SK-N-SH (cell line): ENCODE measurements around the gene GNE. TPM values are rescaled to one million over a fixed set of nuclear protein-coding genes. Genes with fewer than 3 reads are reported as not detected.

Experiments used
- CTCF ChIA-PET: fragments of 300-600, 350-600 bp; formaldehyde crosslinking; extraction: SDS; loops from one replicate; lab custom pipeline; 2021; lab: Yijun Ruan, JAX
- POLR2A ChIA-PET: fragments of 350-600 bp; sonication (Branson Sonifier 250); formaldehyde crosslinking; extraction: SDS; loops from one replicate; lab custom pipeline; 2020; ENCODE audit warnings: antibody characterized with exemption, inconsistent platforms; lab: Yijun Ruan, JAX
- DNase-seq: peaks from one replicate; pipeline ENCODE4 v3.0.0; 2012
- H2AFZ ChIP-seq: fragments of 200-600 bp; sonication (generic); 2 replicates; pipeline ENCODE4 v1.8.1; 2016; ENCODE audit warnings: antibody characterized with exemption, mild to moderate bottlenecking, low read depth
- H3F3A ChIP-seq: fragments of 200-600 bp; sonication (generic); replicated peaks from 2 replicates; pipeline ENCODE3; 2016; ENCODE audit warnings: antibody characterized with exemption, mild to moderate bottlenecking; ENCODE audit not compliant: insufficient read depth
- H3K27ac ChIP-seq, 2 experiments: fragments of 200-500 bp in 1 of 2; fragments of 200-600 bp in 1 of 2; sonication (Bioruptor generic) in 1 of 2; sonication (generic), shearing (Covaris generic) in 1 of 2; 2 replicates each; pipeline versions ENCODE4 v1.5.1 to v1.6.1; 2014 to 2016; ENCODE audit warnings: low read depth in 2 of 2, inconsistent platforms in 1 of 2, low read length in 1 of 2, mild to moderate bottlenecking in 1 of 2, mixed read lengths in 1 of 2
- H3K27me3 ChIP-seq: fragments of 200-600 bp; sonication (generic), shearing (Covaris generic); 2 replicates; pipeline ENCODE4 v1.6.1; 2016; ENCODE audit warnings: mixed run types; ENCODE audit not compliant: insufficient read depth
- H3K36me3 ChIP-seq, 2 experiments: fragments of 200-500 bp in 1 of 2; fragments of 200-600 bp in 1 of 2; sonication (Bioruptor generic) in 1 of 2; sonication (generic) in 1 of 2; replicated peaks in 1 of 2; 2 replicates each; pipeline versions ENCODE3 to v1.5.1; 2014 to 2016; ENCODE audit warnings: low read length in 1 of 2, mild to moderate bottlenecking in 1 of 2; ENCODE audit not compliant: insufficient read depth in 2 of 2, control insufficient read depth in 1 of 2
- H3K4me1 ChIP-seq, 2 experiments: fragments of 200-500 bp in 1 of 2; fragments of 200-600 bp in 1 of 2; sonication (Bioruptor generic) in 1 of 2; sonication (generic), shearing (Covaris generic) in 1 of 2; 2 replicates each; pipeline versions ENCODE4 v1.5.1 to v1.6.1; 2014 to 2016; ENCODE audit warnings: low read depth in 1 of 2, low read length in 1 of 2, mixed run types in 1 of 2; ENCODE audit not compliant: insufficient read depth in 2 of 2, control insufficient read depth in 1 of 2
- H3K4me2 ChIP-seq: fragments of 200-600 bp; sonication (generic), shearing (Covaris generic); 2 replicates; pipeline ENCODE4 v1.6.1; 2017; ENCODE audit warnings: mixed run types
- H3K4me3 ChIP-seq, 2 experiments: fragments of 200-500 bp in 1 of 2; fragments of 200-600 bp in 1 of 2; sonication (Bioruptor generic) in 1 of 2; sonication (generic), shearing (Covaris generic) in 1 of 2; 2 replicates each; pipeline versions ENCODE4 v1.5.1 to v1.8.1; 2014 to 2016; ENCODE audit warnings: low read depth in 2 of 2, inconsistent platforms in 1 of 2, low read length in 1 of 2, mild to moderate bottlenecking in 1 of 2, mixed read lengths in 1 of 2, moderate library complexity in 1 of 2
- H3K79me2 ChIP-seq: fragments of 200-600 bp; sonication (generic); 2 replicates; pipeline ENCODE4 v1.8.1; 2017; ENCODE audit warnings: mild to moderate bottlenecking; ENCODE audit not compliant: insufficient read depth
- H3K9ac ChIP-seq: fragments of 200-600 bp; sonication (generic); 2 replicates; pipeline ENCODE4 v1.6.1; 2017; ENCODE audit warnings: mixed run types
- H3K9me2 ChIP-seq: fragments of 200-600 bp; sonication (generic); 2 replicates; pipeline ENCODE4 v1.6.1; 2017; ENCODE audit warnings: mixed run types
- H3K9me3 ChIP-seq: fragments of 200-600 bp; sonication (generic); 2 replicates; pipeline ENCODE4 v1.6.1; 2017; ENCODE audit warnings: mixed run types, mild to moderate bottlenecking, moderate library complexity
- H4K20me1 ChIP-seq: fragments of 200-600 bp; sonication (generic); 2 replicates; pipeline ENCODE4 v1.6.1; 2017; ENCODE audit warnings: mild to moderate bottlenecking, mixed run types; ENCODE audit not compliant: insufficient read depth
- ELF1 ChIP-seq: IDR thresholded peaks from 2 replicates; pipeline ENCODE4 v1.4.0; 2012
- FOXJ3 ChIP-seq: sonication (generic); formaldehyde crosslinking; IDR thresholded peaks from 2 replicates; pipeline ENCODE4 v1.5.1; 2020; ENCODE audit warnings: mild to moderate bottlenecking, missing genetic modification reagents
- FOXM1 ChIP-seq: IDR thresholded peaks from 2 replicates; pipeline ENCODE4 v1.4.0; 2012; ENCODE audit warnings: low read depth, mild to moderate bottlenecking
- GABPA ChIP-seq: IDR thresholded peaks from 2 replicates; pipeline ENCODE4 v1.4.0; 2012; ENCODE audit warnings: low read depth, mild to moderate bottlenecking
- MXI1 ChIP-seq: IDR thresholded peaks from 2 replicates; pipeline ENCODE4 v1.6.1; 2012; ENCODE audit warnings: mild to moderate bottlenecking, low read depth, low read length, improper control_type of control experiment
- NFIC ChIP-seq: IDR thresholded peaks from 2 replicates; pipeline ENCODE4 v1.4.0; 2012; ENCODE audit warnings: borderline replicate concordance
- POLR2AphosphoS5 ChIP-seq: IDR thresholded peaks from 2 replicates; pipeline ENCODE4 v1.6.1; 2012; ENCODE audit warnings: low read depth, low read length
- RCOR1 ChIP-seq: fragments of 150-350 bp; IDR thresholded peaks from 2 replicates; pipeline ENCODE4 v1.6.1; 2017; ENCODE audit warnings: antibody characterized with exemption, low read length
- RFX5 ChIP-seq: IDR thresholded peaks from 2 replicates; pipeline ENCODE4 v1.6.1; 2012; ENCODE audit warnings: mild to moderate bottlenecking, improper control_type of control experiment, low read length
- SIN3A ChIP-seq: IDR thresholded peaks from 2 replicates; pipeline ENCODE4 v1.6.1; 2012; ENCODE audit warnings: low read depth, mild to moderate bottlenecking, low read length, moderate library complexity, borderline replicate concordance
- SMC3 ChIP-seq: IDR thresholded peaks from 2 replicates; pipeline ENCODE4 v1.6.1; 2012; ENCODE audit warnings: low read depth, low read length, improper control_type of control experiment
- TAF1 ChIP-seq: IDR thresholded peaks from 2 replicates; pipeline ENCODE4 v1.6.1; 2012; ENCODE audit warnings: low read depth, mild to moderate bottlenecking, low read length, moderate library complexity, borderline replicate concordance
- YY1 ChIP-seq: IDR thresholded peaks from 2 replicates; pipeline ENCODE4 v1.4.0; 2012; ENCODE audit warnings: low read depth, mild to moderate bottlenecking
- WGBS: methylation state at CpG from one replicate; pipeline ENCODE4 v1.1.6; 2017; ENCODE audit warnings: low lambda C conversion rate; 5-methylcytosine and 5-hydroxymethylcytosine counted together
- polyA plus RNA-seq, 3 experiments: library from polyadenylated mRNA; depleted of rRNA; stranded (reverse); fragments of >200 nt; gene quantifications; 2 replicates each; pipeline ENCODE4 v1.2.3, GENCODE V29; 2012
- TF ChIP-seq, protein P1 (sequence below): fragments of 150-350 bp; IDR thresholded peaks from 2 replicates; pipeline ENCODE4 v1.6.1; 2017; ENCODE audit warnings: antibody characterized with exemption, low read length, low read depth, borderline replicate concordance
- TF ChIP-seq, protein P2 (sequence below): IDR thresholded peaks from 2 replicates; pipeline ENCODE4; 2012
- TF ChIP-seq, protein P3 (sequence below): fragments of 150-350 bp; IDR thresholded peaks from 2 replicates; pipeline ENCODE4 v1.6.1; 2016; ENCODE audit warnings: mild to moderate bottlenecking, low read depth, low read length
- TF ChIP-seq, protein P4 (sequence below): IDR thresholded peaks from 2 replicates; pipeline ENCODE4 v1.6.1; 2012; ENCODE audit warnings: mild to moderate bottlenecking, low read depth, low read length, moderate library complexity
- TF ChIP-seq, protein P5 (sequence below): IDR thresholded peaks from 2 replicates; pipeline ENCODE4 v1.4.0; 2012; ENCODE audit warnings: low read depth
- TF ChIP-seq, protein P6 (sequence below): IDR thresholded peaks from 2 replicates; pipeline ENCODE4 v1.4.0; 2012; ENCODE audit warnings: low read depth, borderline replicate concordance

GNE gene
- polyA plus RNA-seq, 1 of the 3 experiments (the other 2 are of a cell fraction): 13.0 TPM

DNA sequence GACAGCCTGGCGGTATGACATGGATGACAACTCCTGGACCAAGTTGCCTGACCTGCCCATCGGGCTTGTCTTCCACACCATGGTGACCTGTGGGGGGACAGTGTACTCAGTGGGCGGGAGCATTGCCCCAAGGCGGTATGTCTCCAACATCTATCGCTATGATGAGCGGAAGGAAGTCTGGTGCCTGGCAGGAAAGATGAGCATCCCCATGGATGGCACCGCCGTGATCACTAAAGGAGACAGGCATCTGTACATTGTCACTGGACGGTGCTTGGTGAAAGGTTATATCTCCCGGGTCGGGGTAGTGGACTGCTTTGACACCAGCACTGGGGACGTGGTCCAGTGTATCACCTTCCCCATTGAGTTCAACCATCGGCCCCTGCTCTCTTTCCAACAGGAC lies 87.7 kb downstream of the GNE start:
- H3K27me3 ChIP-seq: no peaks in the 10 kb centered on the region
- no peaks in the 10 kb centered on the region for H3K9me2 ChIP-seq
- no peaks in the 10 kb centered on the region for H3K79me2 ChIP-seq
- H3K27ac ChIP-seq: no peak overlapping the region
- H2AFZ ChIP-seq: no peak overlapping the region
- DNase-seq: no peak
- no peak overlapping the region for H3K4me2 ChIP-seq
- no peak overlapping the region for H3K4me3 ChIP-seq
- no peaks in the 10 kb centered on the region for H4K20me1 ChIP-seq
- no peak overlapping the region for H3K9ac ChIP-seq
- POLR2A ChIA-PET: no interaction called here
- TF ChIP-seq GABPA (no peak), FOXM1 (no peak), TAF1 (no peak), SMC3 (no peak), ELF1 (no peak), SIN3A (no peak), FOXJ3 (no peak), YY1 (no peak), NFIC (no peak)
- TF ChIP-seq, protein P1, sequence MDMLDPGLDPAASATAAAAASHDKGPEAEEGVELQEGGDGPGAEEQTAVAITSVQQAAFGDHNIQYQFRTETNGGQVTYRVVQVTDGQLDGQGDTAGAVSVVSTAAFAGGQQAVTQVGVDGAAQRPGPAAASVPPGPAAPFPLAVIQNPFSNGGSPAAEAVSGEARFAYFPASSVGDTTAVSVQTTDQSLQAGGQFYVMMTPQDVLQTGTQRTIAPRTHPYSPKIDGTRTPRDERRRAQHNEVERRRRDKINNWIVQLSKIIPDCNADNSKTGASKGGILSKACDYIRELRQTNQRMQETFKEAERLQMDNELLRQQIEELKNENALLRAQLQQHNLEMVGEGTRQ: no peak
- CTCF ChIA-PET: interaction anchor here (1.0 to 8.8 kb wide), 4 partner anchors 20 to 95 kb away, joined by 3 to 167 read pairs (median 62); partner anchors contain the start of genes CLTA and GLIPR2
- no peaks in the 10 kb centered on the region for H3F3A ChIP-seq
- H3K36me3 ChIP-seq: no peaks in the 10 kb centered on the region
- WGBS: 83% methylated on average over 13 of the region's 13 CpGs
- peaks cover 2 to 3% of the 10 kb centered on the region in 2 experiments; a peak in 3 of 4 replicates for H3K4me1 ChIP-seq
- no peaks in the 10 kb centered on the region for H3K9me3 ChIP-seq

DNA sequence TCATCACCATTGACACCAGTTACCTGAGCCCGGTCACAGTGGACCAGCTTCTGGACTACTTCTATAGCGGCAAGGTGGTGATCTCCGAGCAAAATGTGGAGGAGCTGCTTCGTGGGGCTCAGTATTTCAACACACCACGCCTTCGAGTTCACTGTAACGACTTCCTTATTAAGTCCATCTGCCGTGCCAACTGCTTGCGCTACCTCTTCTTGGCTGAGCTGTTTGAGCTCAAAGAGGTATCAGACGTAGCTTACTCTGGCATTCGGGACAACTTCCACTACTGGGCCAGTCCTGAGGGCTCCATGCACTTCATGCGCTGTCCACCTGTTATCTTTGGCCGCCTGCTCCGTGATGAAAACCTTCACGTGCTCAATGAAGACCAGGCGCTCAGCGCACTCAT lies 88.5 kb downstream of the GNE start:
- H3K79me2 ChIP-seq: no peaks in the 10 kb centered on the region
- ChIA-PET POLR2A (interaction anchor here (1.0 kb wide), 1 partner anchor 20 kb away, joined by 4 read pairs; no protein-coding TSS in a partner anchor), CTCF (interaction anchor here (0.6 to 8.8 kb wide), 4 partner anchors 20 to 69 kb away, joined by 3 to 167 read pairs (median 62); partner anchors contain the start of genes CLTA and GLIPR2)
- H3K4me3 ChIP-seq: no peak overlapping the region
- H3K9me2 ChIP-seq: no peaks in the 10 kb centered on the region
- no peak for DNase-seq
- H2AFZ ChIP-seq: no peak overlapping the region
- H3F3A ChIP-seq: peaks cover 7% of the 10 kb centered on the region
- H3K4me2 ChIP-seq: no peak overlapping the region
- H3K9me3 ChIP-seq: no peaks in the 10 kb centered on the region
- H3K4me1 ChIP-seq: peaks cover 4 to 5% of the 10 kb centered on the region in 2 experiments; a peak in 3 of 4 replicates
- H3K9ac ChIP-seq: no peak overlapping the region
- H3K27me3 ChIP-seq: no peaks in the 10 kb centered on the region
- 95% methylated on average over 14 of the region's 17 CpGs for WGBS
- H3K36me3 ChIP-seq: no peaks in the 10 kb centered on the region
- H4K20me1 ChIP-seq: no peaks in the 10 kb centered on the region
- H3K27ac ChIP-seq: no peak overlapping the region
- TF ChIP-seq RCOR1 (no peak), RFX5 (no peak), POLR2AphosphoS5 (no peak), YY1 (no peak), GABPA (no peak), MXI1 (no peak)
- TF ChIP-seq, protein P2, sequence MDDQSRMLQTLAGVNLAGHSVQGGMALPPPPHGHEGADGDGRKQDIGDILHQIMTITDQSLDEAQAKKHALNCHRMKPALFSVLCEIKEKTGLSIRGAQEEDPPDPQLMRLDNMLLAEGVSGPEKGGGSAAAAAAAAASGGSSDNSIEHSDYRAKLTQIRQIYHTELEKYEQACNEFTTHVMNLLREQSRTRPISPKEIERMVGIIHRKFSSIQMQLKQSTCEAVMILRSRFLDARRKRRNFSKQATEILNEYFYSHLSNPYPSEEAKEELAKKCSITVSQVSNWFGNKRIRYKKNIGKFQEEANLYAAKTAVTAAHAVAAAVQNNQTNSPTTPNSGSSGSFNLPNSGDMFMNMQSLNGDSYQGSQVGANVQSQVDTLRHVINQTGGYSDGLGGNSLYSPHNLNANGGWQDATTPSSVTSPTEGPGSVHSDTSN: no peak
- TF ChIP-seq, protein P3, sequence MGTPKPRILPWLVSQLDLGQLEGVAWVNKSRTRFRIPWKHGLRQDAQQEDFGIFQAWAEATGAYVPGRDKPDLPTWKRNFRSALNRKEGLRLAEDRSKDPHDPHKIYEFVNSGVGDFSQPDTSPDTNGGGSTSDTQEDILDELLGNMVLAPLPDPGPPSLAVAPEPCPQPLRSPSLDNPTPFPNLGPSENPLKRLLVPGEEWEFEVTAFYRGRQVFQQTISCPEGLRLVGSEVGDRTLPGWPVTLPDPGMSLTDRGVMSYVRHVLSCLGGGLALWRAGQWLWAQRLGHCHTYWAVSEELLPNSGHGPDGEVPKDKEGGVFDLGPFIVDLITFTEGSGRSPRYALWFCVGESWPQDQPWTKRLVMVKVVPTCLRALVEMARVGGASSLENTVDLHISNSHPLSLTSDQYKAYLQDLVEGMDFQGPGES: no peak
- TF ChIP-seq, protein P1: no peak
- TF ChIP-seq, protein P4, sequence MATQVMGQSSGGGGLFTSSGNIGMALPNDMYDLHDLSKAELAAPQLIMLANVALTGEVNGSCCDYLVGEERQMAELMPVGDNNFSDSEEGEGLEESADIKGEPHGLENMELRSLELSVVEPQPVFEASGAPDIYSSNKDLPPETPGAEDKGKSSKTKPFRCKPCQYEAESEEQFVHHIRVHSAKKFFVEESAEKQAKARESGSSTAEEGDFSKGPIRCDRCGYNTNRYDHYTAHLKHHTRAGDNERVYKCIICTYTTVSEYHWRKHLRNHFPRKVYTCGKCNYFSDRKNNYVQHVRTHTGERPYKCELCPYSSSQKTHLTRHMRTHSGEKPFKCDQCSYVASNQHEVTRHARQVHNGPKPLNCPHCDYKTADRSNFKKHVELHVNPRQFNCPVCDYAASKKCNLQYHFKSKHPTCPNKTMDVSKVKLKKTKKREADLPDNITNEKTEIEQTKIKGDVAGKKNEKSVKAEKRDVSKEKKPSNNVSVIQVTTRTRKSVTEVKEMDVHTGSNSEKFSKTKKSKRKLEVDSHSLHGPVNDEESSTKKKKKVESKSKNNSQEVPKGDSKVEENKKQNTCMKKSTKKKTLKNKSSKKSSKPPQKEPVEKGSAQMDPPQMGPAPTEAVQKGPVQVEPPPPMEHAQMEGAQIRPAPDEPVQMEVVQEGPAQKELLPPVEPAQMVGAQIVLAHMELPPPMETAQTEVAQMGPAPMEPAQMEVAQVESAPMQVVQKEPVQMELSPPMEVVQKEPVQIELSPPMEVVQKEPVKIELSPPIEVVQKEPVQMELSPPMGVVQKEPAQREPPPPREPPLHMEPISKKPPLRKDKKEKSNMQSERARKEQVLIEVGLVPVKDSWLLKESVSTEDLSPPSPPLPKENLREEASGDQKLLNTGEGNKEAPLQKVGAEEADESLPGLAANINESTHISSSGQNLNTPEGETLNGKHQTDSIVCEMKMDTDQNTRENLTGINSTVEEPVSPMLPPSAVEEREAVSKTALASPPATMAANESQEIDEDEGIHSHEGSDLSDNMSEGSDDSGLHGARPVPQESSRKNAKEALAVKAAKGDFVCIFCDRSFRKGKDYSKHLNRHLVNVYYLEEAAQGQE: no peak
- TF ChIP-seq, protein P5, sequence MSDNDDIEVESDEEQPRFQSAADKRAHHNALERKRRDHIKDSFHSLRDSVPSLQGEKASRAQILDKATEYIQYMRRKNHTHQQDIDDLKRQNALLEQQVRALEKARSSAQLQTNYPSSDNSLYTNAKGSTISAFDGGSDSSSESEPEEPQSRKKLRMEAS: no peak
- TF ChIP-seq, protein P6, sequence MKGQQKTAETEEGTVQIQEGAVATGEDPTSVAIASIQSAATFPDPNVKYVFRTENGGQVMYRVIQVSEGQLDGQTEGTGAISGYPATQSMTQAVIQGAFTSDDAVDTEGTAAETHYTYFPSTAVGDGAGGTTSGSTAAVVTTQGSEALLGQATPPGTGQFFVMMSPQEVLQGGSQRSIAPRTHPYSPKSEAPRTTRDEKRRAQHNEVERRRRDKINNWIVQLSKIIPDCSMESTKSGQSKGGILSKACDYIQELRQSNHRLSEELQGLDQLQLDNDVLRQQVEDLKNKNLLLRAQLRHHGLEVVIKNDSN: no peak
